ENCODE measurements around the gene PLPP3.

PLPP3 gene

GRCh38 chr1:56456435-56457101 is 122.8 kb downstream of the PLPP3 start:
- no peak for DNase-seq

- DNase-seq, result no peak
Measured at GRCh38 chr1:56453417-56454078, 125.8 kb downstream of the PLPP3 start.

GRCh38 chr1:56453016-56453415 is 126.3 kb downstream of the PLPP3 start:
- no peak for DNase-seq

- DNase-seq, result no peak
Measured at GRCh38 chr1:56452027-56453011, 127.0 kb downstream of the PLPP3 start.

GRCh38 chr1:56451491-56451890 is 127.9 kb downstream of the PLPP3 start:
- no peak for DNase-seq

GRCh38 chr1:56450004-56450666 is 129.2 kb downstream of the PLPP3 start:
- no peak for DNase-seq

- no peak for DNase-seq
Measured at GRCh38 chr1:56448529-56449300, 130.6 kb downstream of the PLPP3 start.

- no peak for DNase-seq
Measured at GRCh38 chr1:56447823-56448222, 131.5 kb downstream of the PLPP3 start.

- DNase-seq, result no peak
Measured at GRCh38 chr1:56446531-56447098, 132.7 kb downstream of the PLPP3 start.

GRCh38 chr1:56444960-56445646 is 134.3 kb downstream of the PLPP3 start:
- DNase-seq, result no peak
